Measurements from ENCODE around the gene ABCF2.

The ABCF2 gene

DNA sequence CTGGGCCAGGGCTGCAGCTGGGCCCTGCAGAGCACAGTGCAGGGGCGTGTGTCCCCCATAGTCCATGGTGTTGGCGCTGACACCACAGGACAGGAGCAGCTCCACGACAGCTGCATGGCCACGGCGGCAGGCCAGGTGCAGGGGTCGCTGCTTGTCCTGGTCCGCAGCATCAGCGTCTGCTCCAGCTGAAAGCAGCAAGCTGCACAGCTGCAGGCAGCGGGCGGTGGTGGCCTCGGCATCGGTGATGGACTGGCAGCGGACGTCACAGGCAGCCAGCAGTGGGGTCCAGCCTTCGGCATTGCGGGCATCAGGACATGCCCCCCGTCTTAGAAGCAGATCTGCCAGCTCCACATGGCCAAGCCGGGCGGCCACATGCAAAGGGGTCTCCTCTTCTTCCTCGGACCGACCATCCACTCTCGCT is 46.0 kb downstream of the ABCF2 start:
- H3K4me1 ChIP-seq (ENCODE audit: insufficient read depth, low read length, severe bottlenecking) = no peaks in the 10 kb centered on the region
- H4K20me1 ChIP-seq (ENCODE audit: insufficient read depth, low read length) = no peaks in the 10 kb centered on the region
- no peak overlapping the region for H2AFZ ChIP-seq (ENCODE audit: low read length)
- no peak overlapping the region for H3K9ac ChIP-seq (ENCODE audit: low read length)
- H3K27me3 ChIP-seq (ENCODE audit: insufficient read depth, low read length) = peaks cover 27% of the 10 kb centered on the region; the same call in 1 of the 2 replicates
- H3K36me3 ChIP-seq (ENCODE audit: insufficient read depth, low read length) = no peaks in the 10 kb centered on the region
- no peak overlapping the region for H3K27ac ChIP-seq (ENCODE audit: low read depth, low read length, poor library complexity, severe bottlenecking)
- no peaks in the 10 kb centered on the region for H3K79me2 ChIP-seq (ENCODE audit: insufficient read depth, low read length)
- no peaks in the 10 kb centered on the region for H3K9me2 ChIP-seq (ENCODE audit: low read depth, low read length)
- no peaks in the 10 kb centered on the region for H3K9me3 ChIP-seq (ENCODE audit: low read length)
- no peak overlapping the region for H3K4me3 ChIP-seq (ENCODE audit: low read depth, low read length, poor library complexity, severe bottlenecking)
- H3F3A ChIP-seq (ENCODE audit: insufficient read depth, low read length) = no peaks in the 10 kb centered on the region
- TF ChIP-seq CTCF (IDR thresholded peaks at IDR 0.05; ENCODE audit: low read length) (no peak), EZH2 (IDR thresholded peaks at IDR 0.05; ENCODE audit: borderline replicate concordance, low read length) (no peak)
- H3K4me2 ChIP-seq (ENCODE audit: low read length) = no peak overlapping the region

DNA sequence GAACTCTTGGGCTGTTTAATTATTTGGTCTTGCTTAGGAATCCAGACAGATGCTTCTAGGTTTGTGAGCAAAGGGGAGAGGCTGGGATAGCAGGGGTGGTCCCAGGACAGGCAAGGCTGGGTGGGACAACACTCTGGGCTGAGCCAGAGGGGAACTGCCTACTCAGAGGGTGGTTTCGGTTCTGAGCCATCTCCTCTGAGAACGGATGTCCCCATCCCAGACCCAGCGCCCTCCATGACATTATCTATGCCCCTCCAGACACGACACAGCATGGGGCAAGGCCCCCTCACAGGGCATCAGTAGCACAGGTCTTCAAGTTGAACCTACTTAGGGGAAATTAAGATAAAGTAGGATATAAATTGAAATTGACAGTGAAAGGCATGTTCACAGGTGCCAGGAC is 47.1 kb downstream of the ABCF2 start:
- peaks cover 22% of the 10 kb centered on the region; the same call in 1 of the 2 replicates for H3K27me3 ChIP-seq (ENCODE audit: insufficient read depth, low read length)
- no peak overlapping the region for H3K4me2 ChIP-seq (ENCODE audit: low read length)
- H3K9me3 ChIP-seq (ENCODE audit: low read length) = no peaks in the 10 kb centered on the region
- no peaks in the 10 kb centered on the region for H3K4me1 ChIP-seq (ENCODE audit: insufficient read depth, low read length, severe bottlenecking)
- H2AFZ ChIP-seq (ENCODE audit: low read length) = no peak overlapping the region
- H4K20me1 ChIP-seq (ENCODE audit: insufficient read depth, low read length) = no peaks in the 10 kb centered on the region
- no peak for TF ChIP-seq EZH2 (IDR thresholded peaks at IDR 0.05; ENCODE audit: borderline replicate concordance, low read length)
- no peaks in the 10 kb centered on the region for H3F3A ChIP-seq (ENCODE audit: insufficient read depth, low read length)
- no peak overlapping the region for H3K9ac ChIP-seq (ENCODE audit: low read length)
- no peaks in the 10 kb centered on the region for H3K9me2 ChIP-seq (ENCODE audit: low read depth, low read length)
- H3K4me3 ChIP-seq (ENCODE audit: low read depth, low read length, poor library complexity, severe bottlenecking) = no peak overlapping the region
- no peaks in the 10 kb centered on the region for H3K36me3 ChIP-seq (ENCODE audit: insufficient read depth, low read length)
- H3K27ac ChIP-seq (ENCODE audit: low read depth, low read length, poor library complexity, severe bottlenecking) = no peak overlapping the region
- H3K79me2 ChIP-seq (ENCODE audit: insufficient read depth, low read length) = no peaks in the 10 kb centered on the region

DNA sequence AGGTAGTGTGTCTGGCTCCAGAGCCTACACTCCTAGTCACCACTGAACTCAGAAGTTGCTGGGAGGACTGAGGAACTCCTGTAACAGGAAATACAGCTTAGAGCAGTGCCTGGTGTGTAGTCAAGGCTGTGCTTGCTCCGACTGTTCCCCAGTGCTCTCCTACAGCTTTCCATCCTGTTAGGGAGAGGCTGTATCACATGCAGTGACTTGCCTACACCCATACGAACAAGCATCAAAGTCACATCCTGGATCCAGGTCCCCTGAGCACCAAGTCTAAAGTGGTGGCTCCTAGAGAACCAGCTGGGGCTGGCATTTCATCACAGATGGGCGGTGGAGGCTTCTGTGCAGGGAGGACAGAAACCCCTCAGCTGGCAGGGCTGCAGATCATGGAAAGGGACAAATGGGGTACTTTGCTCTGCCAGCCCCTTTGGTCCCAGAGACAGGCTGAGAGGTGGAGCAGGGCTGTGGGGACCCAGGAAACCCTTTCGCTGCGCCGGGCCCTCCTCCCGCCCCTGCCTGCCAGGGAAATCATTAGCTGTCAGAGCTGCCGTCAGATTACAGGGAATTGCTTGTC is 47.6 kb downstream of the ABCF2 start:
- Histone ChIP-seq H3K9me3 (ENCODE audit: low read length) (no peaks in the 10 kb centered on the region), H3F3A (ENCODE audit: insufficient read depth, low read length) (no peaks in the 10 kb centered on the region), H3K4me1 (ENCODE audit: insufficient read depth, low read length, severe bottlenecking) (no peaks in the 10 kb centered on the region), H3K79me2 (ENCODE audit: insufficient read depth, low read length) (no peaks in the 10 kb centered on the region), H3K27ac (ENCODE audit: low read depth, low read length, poor library complexity, severe bottlenecking) (no peak overlapping the region), H4K20me1 (ENCODE audit: insufficient read depth, low read length) (no peaks in the 10 kb centered on the region), H3K4me2 (ENCODE audit: low read length) (no peak overlapping the region), H2AFZ (ENCODE audit: low read length) (no peak overlapping the region), H3K27me3 (ENCODE audit: insufficient read depth, low read length) (peaks cover 21% of the 10 kb centered on the region; the same call in 1 of the 2 replicates), H3K36me3 (ENCODE audit: insufficient read depth, low read length) (no peaks in the 10 kb centered on the region), H3K9me2 (ENCODE audit: low read depth, low read length) (no peaks in the 10 kb centered on the region), H3K4me3 (ENCODE audit: low read depth, low read length, poor library complexity, severe bottlenecking) (no peak overlapping the region), H3K9ac (ENCODE audit: low read length) (no peak overlapping the region)
- TF ChIP-seq CTCF (IDR thresholded peaks at IDR 0.05; ENCODE audit: low read length) (no peak), EZH2 (IDR thresholded peaks at IDR 0.05; ENCODE audit: borderline replicate concordance, low read length) (no peak)

DNA sequence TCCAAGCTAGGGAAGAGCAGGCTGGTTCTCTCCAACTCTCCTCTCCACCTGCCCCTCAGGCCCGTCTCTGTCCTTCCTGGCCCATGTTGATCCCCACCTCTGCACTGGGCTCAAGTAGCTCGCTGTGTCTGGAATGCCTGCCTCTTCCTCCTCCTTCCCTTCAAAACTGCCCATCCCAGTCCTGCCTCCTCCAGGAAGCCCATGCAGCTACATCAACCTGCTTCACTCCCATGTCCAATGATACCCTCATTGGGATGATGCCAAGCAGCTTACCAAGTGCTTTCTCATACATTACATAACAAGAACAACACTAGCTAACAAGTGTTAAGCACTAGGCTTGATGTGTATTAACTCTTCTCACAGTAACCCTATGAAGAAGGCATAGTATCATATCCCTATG is 48.2 kb downstream of the ABCF2 start:
- no peak for TF ChIP-seq EZH2 (IDR thresholded peaks at IDR 0.05; ENCODE audit: borderline replicate concordance, low read length)
- TF ChIP-seq CTCF (IDR thresholded peaks at IDR 0.05; ENCODE audit: low read length) = no peak

More for the DNA sequence above, 48.2 kb downstream of the ABCF2 start:
- no peak overlapping the region for H3K9ac ChIP-seq (ENCODE audit: low read length)
- H3K79me2 ChIP-seq (ENCODE audit: insufficient read depth, low read length) = no peaks in the 10 kb centered on the region
- H3K4me2 ChIP-seq (ENCODE audit: low read length) = no peak overlapping the region
- H3K27ac ChIP-seq (ENCODE audit: low read depth, low read length, poor library complexity, severe bottlenecking) = no peak overlapping the region
- H4K20me1 ChIP-seq (ENCODE audit: insufficient read depth, low read length) = no peaks in the 10 kb centered on the region
- no peaks in the 10 kb centered on the region for H3K9me2 ChIP-seq (ENCODE audit: low read depth, low read length)
- H3F3A ChIP-seq (ENCODE audit: insufficient read depth, low read length) = no peaks in the 10 kb centered on the region
- no peak overlapping the region for H2AFZ ChIP-seq (ENCODE audit: low read length)
- H3K27me3 ChIP-seq (ENCODE audit: insufficient read depth, low read length) = peaks cover 15% of the 10 kb centered on the region; the same call in 1 of the 2 replicates
- no peak overlapping the region for H3K4me3 ChIP-seq (ENCODE audit: low read depth, low read length, poor library complexity, severe bottlenecking)
- H3K36me3 ChIP-seq (ENCODE audit: insufficient read depth, low read length) = no peaks in the 10 kb centered on the region
- no peaks in the 10 kb centered on the region for H3K4me1 ChIP-seq (ENCODE audit: insufficient read depth, low read length, severe bottlenecking)
- no peaks in the 10 kb centered on the region for H3K9me3 ChIP-seq (ENCODE audit: low read length)
